Measurements from ENCODE around the gene TMEM156.

Gene TMEM156

GRCh38 chr4:38985410-38986100 is 46.7 kb downstream of the TMEM156 start:
- Histone ChIP-seq H3K9ac (ENCODE audit: low read length) (no peak overlapping the region), H3K4me2 (ENCODE audit: low read depth, low read length, poor library complexity, severe bottlenecking) (no peak overlapping the region), H2AFZ (ENCODE audit: low read depth, low read length, severe bottlenecking) (no peak overlapping the region)

DNA sequence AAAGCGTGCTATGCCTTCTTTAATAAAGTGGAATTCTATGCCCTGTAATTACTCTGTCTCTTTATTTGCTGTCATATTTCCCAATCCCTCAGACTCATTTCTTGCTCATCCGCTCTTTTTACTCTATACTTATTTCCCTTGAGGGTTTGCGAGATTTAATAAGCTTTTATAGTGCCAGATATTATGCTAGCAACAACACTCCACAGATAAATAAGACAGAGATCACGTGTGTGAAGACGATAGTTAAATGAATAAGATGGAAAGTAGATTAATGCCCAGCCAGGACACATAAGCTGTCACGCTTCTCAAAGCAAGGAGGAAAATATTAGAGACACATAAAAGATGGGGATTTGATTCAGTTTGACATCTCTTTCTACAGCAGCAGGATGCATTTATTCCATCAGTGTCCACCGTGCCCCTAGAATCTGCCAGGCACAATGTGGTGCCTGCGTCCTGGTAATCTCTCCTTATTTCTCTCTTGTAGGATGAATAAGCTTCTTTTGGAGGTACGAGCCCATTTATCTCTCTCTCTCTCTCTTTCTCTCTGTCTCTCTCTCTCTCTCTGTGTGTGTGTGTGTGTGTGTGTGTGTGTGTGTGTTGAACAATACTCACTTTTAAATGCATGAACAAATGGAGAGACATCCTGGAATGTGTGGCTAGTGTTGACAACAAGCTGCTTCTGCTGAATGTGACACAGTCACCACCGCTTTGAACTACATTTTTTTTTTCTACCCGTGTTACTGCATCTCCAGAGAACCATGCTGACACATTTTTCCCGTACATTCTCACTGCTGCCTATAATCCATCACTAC is 48.2 kb downstream of the TMEM156 start:
- H3K9me3 ChIP-seq (ENCODE audit: insufficient read depth, low read length): no peaks in the 10 kb centered on the region
- H2AFZ ChIP-seq (ENCODE audit: low read depth, low read length, severe bottlenecking): no peak overlapping the region
- no peak overlapping the region for H3K4me3 ChIP-seq (ENCODE audit: insufficient read depth, low read length, poor library complexity, severe bottlenecking)
- H3K9ac ChIP-seq (ENCODE audit: low read length): no peak overlapping the region
- no peaks in the 10 kb centered on the region for H3K79me2 ChIP-seq (ENCODE audit: insufficient read depth, low read length)
- TF ChIP-seq CTCF (IDR thresholded peaks at IDR 0.05; ENCODE audit: insufficient read depth, low read length, poor library complexity, severe bottlenecking) (no peak), EZH2phosphoT487 (conservative IDR thresholded peaks at IDR 0.05; ENCODE audit: low read length) (no peak)
- H3K9me2 ChIP-seq (replicated peaks; ENCODE audit: insufficient read depth, low read length): no peaks in the 10 kb centered on the region
- no peak overlapping the region for H3K27ac ChIP-seq (ENCODE audit: low read depth, low read length)
- H3K36me3 ChIP-seq (ENCODE audit: low read length): peaks cover 52% of the 10 kb centered on the region
- no peaks in the 10 kb centered on the region; the same call in 1 of the 2 replicates for H3F3A ChIP-seq (ENCODE audit: insufficient read depth)
- H4K20me1 ChIP-seq (ENCODE audit: low read depth, low read length): no peaks in the 10 kb centered on the region
- H3K27me3 ChIP-seq (ENCODE audit: low read length): no peaks in the 10 kb centered on the region
- no peak overlapping the region for H3K4me2 ChIP-seq (ENCODE audit: low read depth, low read length, poor library complexity, severe bottlenecking)

More at GRCh38 chr4:38985410-38986100, 46.7 kb downstream of the TMEM156 start:
- Histone ChIP-seq H3K27ac (ENCODE audit: low read depth, low read length) (peak overlapping the region; percentile 3; the same call in 1 of the 2 replicates), H3K36me3 (ENCODE audit: low read length) (peaks cover 54% of the 10 kb centered on the region), H3K4me3 (ENCODE audit: insufficient read depth, low read length, poor library complexity, severe bottlenecking) (no peak overlapping the region), H3K9me2 (replicated peaks; ENCODE audit: insufficient read depth, low read length) (no peaks in the 10 kb centered on the region), H4K20me1 (ENCODE audit: low read depth, low read length) (no peaks in the 10 kb centered on the region), H3K27me3 (ENCODE audit: low read length) (no peaks in the 10 kb centered on the region), H3K9me3 (ENCODE audit: insufficient read depth, low read length) (no peaks in the 10 kb centered on the region), H3F3A (ENCODE audit: insufficient read depth) (no peaks in the 10 kb centered on the region; the same call in 1 of the 2 replicates), H3K79me2 (ENCODE audit: insufficient read depth, low read length) (no peaks in the 10 kb centered on the region)
- TF ChIP-seq EZH2phosphoT487 (conservative IDR thresholded peaks at IDR 0.05; ENCODE audit: low read length): no peak
- TF ChIP-seq CTCF (IDR thresholded peaks at IDR 0.05; ENCODE audit: insufficient read depth, low read length, poor library complexity, severe bottlenecking): no peak

DNA sequence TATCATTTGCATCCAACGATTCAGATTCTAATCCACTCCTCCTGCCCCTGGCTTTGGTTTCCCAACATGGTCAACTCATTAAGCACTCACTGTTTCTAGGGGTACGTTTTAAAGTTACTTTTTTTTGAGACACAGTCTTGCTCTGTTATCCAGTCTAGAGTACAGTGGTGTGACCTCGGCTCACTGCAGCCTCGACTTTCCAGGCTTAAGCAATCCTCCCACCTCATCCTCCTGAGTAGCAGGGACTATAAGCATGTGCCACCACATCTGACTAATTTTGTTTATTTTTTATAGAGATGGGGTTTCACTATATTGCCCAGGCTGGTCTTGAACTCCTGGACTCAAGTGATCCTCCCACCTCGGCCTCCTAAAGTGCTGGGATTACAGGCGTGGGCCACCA is 48.9 kb downstream of the TMEM156 start:
- Histone ChIP-seq H3K9me3 (ENCODE audit: insufficient read depth, low read length) (no peaks in the 10 kb centered on the region), H3K36me3 (ENCODE audit: low read length) (peaks cover 47% of the 10 kb centered on the region), H2AFZ (ENCODE audit: low read depth, low read length, severe bottlenecking) (no peak overlapping the region), H3K79me2 (ENCODE audit: insufficient read depth, low read length) (no peaks in the 10 kb centered on the region), H3K27me3 (ENCODE audit: low read length) (no peaks in the 10 kb centered on the region), H3K4me3 (ENCODE audit: insufficient read depth, low read length, poor library complexity, severe bottlenecking) (no peak overlapping the region), H4K20me1 (ENCODE audit: low read depth, low read length) (no peaks in the 10 kb centered on the region), H3K9ac (ENCODE audit: low read length) (no peak overlapping the region), H3K27ac (ENCODE audit: low read depth, low read length) (no peak overlapping the region), H3K4me2 (ENCODE audit: low read depth, low read length, poor library complexity, severe bottlenecking) (no peak overlapping the region), H3F3A (ENCODE audit: insufficient read depth) (no peaks in the 10 kb centered on the region; the same call in 1 of the 2 replicates), H3K9me2 (replicated peaks; ENCODE audit: insufficient read depth, low read length) (no peaks in the 10 kb centered on the region)
- TF ChIP-seq EZH2phosphoT487 (conservative IDR thresholded peaks at IDR 0.05; ENCODE audit: low read length) (no peak), CTCF (IDR thresholded peaks at IDR 0.05; ENCODE audit: insufficient read depth, low read length, poor library complexity, severe bottlenecking) (no peak)

Data from SU-DHL-6 (cell line).